ENCODE results near the gene LAG3. TPM values are rescaled to one million over a fixed set of nuclear protein-coding genes. Genes with fewer than 3 reads are reported as not detected.
"Not testable (repeated sequence)": the region's sequence is repeated elsewhere in the genome, so short reads cannot be mapped to it uniquely, and the experiment has no call there.

The LAG3 gene
- 1 to 10 TPM in 3 of 8 experiments, under 1 TPM in 5; 0.21 to 2.8 (median 0.66) TPM for total RNA-seq

- Histone ChIP-seq H3K27ac (no peak within 1 kb of the TSS), H3K4me3 (no peak within 1 kb of the TSS), H3K4me1 (replicated peaks in 1 of 2) (peaks cover 30 to 39% of the 10 kb centered on the region in 2 donors)
- no peak for ATAC-seq (replicated peaks in 6 of 8)
- in situ Hi-C loops (cut with MboI; ENCODE audit: low pct_unique_long_range_greater_than_20kb in 2 of 9, low sequenced_read_pairs in 9 of 9, unreplicated experiment in 9 of 9), result no loop called here
- 50% methylated on average over 2 of the region's 15 CpGs; no CpG with 5 or more reads in 9 of the 10 experiments for WGBS, 10 experiments
Observed at GRCh38 chr12:6772331-6772695, at the start of gene LAG3. LAG3 (plus strand) TSS chr12:6772520; CDS start chr12:6772853, 333 bp downstream.

- 72 to 97% (median 87%) methylated on average over 2 to 3 of the region's 3 CpGs for WGBS, 10 experiments
- H3K27ac ChIP-seq, result no peak overlapping the region
- peak overlapping the region in 2 of 5 donors; percentile 47 to 56 for H3K4me3 ChIP-seq
- peaks cover 10% of the 10 kb centered on the region in 2 donors for H3K4me1 ChIP-seq (replicated peaks in 1 of 2)
- in situ Hi-C loops (cut with MboI; ENCODE audit: low pct_unique_long_range_greater_than_20kb in 2 of 9, low sequenced_read_pairs in 9 of 9, unreplicated experiment in 9 of 9), result no loop called here
- no peak for ATAC-seq (replicated peaks in 6 of 8)
Observed at GRCh38 chr12:6722863-6723262, 49.5 kb upstream of the LAG3 start.

GRCh38 chr12:6723607-6724408 lies 48.5 kb upstream of the LAG3 start, which contains the start of gene COPS7A:
COPS7A (plus strand) TSS chr12:6724046; CDS start chr12:6724657, 611 bp downstream.
- 0 to 10% (median 2%) methylated on average over 2 to 27 of the region's 49 CpGs for WGBS, 10 experiments
- H3K27ac ChIP-seq, result peak within 1 kb of the TSS; percentile 89 to 91
- H3K4me3 ChIP-seq, result peak within 1 kb of the TSS; percentile 42 to 56 (median 47)
- in situ Hi-C loops (cut with MboI; ENCODE audit: low pct_unique_long_range_greater_than_20kb in 2 of 9, low sequenced_read_pairs in 9 of 9, unreplicated experiment in 9 of 9), result no loop called here
- H3K4me1 ChIP-seq (replicated peaks in 1 of 2), result peaks cover 10% of the 10 kb centered on the region in 2 donors
- ATAC-seq (replicated peaks in 6 of 8), result peak; percentile 93 to 97 (median 96)

GRCh38 chr12:6724409-6724797 lies 47.9 kb upstream of the LAG3 start:
- peaks cover 10% of the 10 kb centered on the region in 2 donors for H3K4me1 ChIP-seq (replicated peaks in 1 of 2)
- ATAC-seq (replicated peaks in 6 of 8), result peak in 7 of 8 experiments; percentile 4 to 33 (median 25)
- 0 to 70% (median 0%) methylated on average over 1 to 6 of the region's 10 CpGs; no CpG with 5 or more reads in 5 of the 10 experiments for WGBS, 10 experiments
- H3K4me3 ChIP-seq, result peak overlapping the region; percentile 42 to 56 (median 47)
- in situ Hi-C loops (cut with MboI; ENCODE audit: low pct_unique_long_range_greater_than_20kb in 2 of 9, low sequenced_read_pairs in 9 of 9, unreplicated experiment in 9 of 9), result no loop called here
- H3K27ac ChIP-seq, result peak overlapping the region; percentile 89 to 91

- ATAC-seq (replicated peaks in 6 of 8), result no peak
- peak overlapping the region; percentile 89 to 91 for H3K27ac ChIP-seq
- in situ Hi-C loops (cut with MboI; ENCODE audit: low pct_unique_long_range_greater_than_20kb in 2 of 9, low sequenced_read_pairs in 9 of 9, unreplicated experiment in 9 of 9), result loop anchor here in 1 of 9 experiments (25.0 kb wide), 1 partner anchor 112 kb away; the partner anchor contains the start of genes GNB3 and P3H3
- WGBS, 10 experiments, result 67 to 100% (median 77%) methylated on average over 1 to 6 of the region's 7 CpGs; no CpG with 5 or more reads in 4 of the 10 experiments
- peaks cover 10% of the 10 kb centered on the region in 2 donors for H3K4me1 ChIP-seq (replicated peaks in 1 of 2)
- peak overlapping the region in 1 of 5 donors; percentile 47 for H3K4me3 ChIP-seq
Observed at GRCh38 chr12:6725350-6725749, 47.0 kb upstream of the LAG3 start.

- H3K27ac ChIP-seq, result no peak overlapping the region
- H3K4me1 ChIP-seq (replicated peaks in 1 of 2), result peaks cover 10% of the 10 kb centered on the region in 2 donors
- WGBS, 10 experiments, result 90 to 100% (median 91%) methylated on average over 1 to 10 of the region's 18 CpGs; no CpG with 5 or more reads in 6 of the 10 experiments
- in situ Hi-C loops (cut with MboI; ENCODE audit: low pct_unique_long_range_greater_than_20kb in 2 of 9, low sequenced_read_pairs in 9 of 9, unreplicated experiment in 9 of 9), result loop anchor here in 1 of 9 experiments (25.0 kb wide), 1 partner anchor 108 kb away; the partner anchor contains the start of genes GNB3 and P3H3
- no peak for ATAC-seq (replicated peaks in 6 of 8)
- H3K4me3 ChIP-seq, result no peak overlapping the region
Observed at GRCh38 chr12:6729186-6729585, 43.1 kb upstream of the LAG3 start.

- 80 to 100% (median 95%) methylated on average over 1 to 6 of the region's 8 CpGs; no CpG with 5 or more reads in 3 of the 10 experiments for WGBS, 10 experiments
- ATAC-seq (replicated peaks in 6 of 8), result no peak
- no peak overlapping the region for H3K4me3 ChIP-seq
- in situ Hi-C loops (cut with MboI; ENCODE audit: low pct_unique_long_range_greater_than_20kb in 2 of 9, low sequenced_read_pairs in 9 of 9, unreplicated experiment in 9 of 9), result loop anchor here in 1 of 9 experiments (25.0 kb wide), 1 partner anchor 107 kb away; the partner anchor contains the start of genes GNB3 and P3H3
- H3K27ac ChIP-seq, result no peak overlapping the region
- peaks cover 4 to 5% of the 10 kb centered on the region in 2 donors for H3K4me1 ChIP-seq (replicated peaks in 1 of 2)
Observed at GRCh38 chr12:6730169-6730568, 42.2 kb upstream of the LAG3 start.

- H3K4me3 ChIP-seq, result no peak overlapping the region
- in situ Hi-C loops (cut with MboI; ENCODE audit: low pct_unique_long_range_greater_than_20kb in 2 of 9, low sequenced_read_pairs in 9 of 9, unreplicated experiment in 9 of 9), result loop anchor here in 1 of 9 experiments (25.0 kb wide), 1 partner anchor 103 kb away; the partner anchor contains the start of genes GNB3 and P3H3
- no peak overlapping the region for H3K27ac ChIP-seq
- no peak for ATAC-seq (replicated peaks in 6 of 8)
- H3K4me1 ChIP-seq (replicated peaks in 1 of 2), result peaks cover 3 to 4% of the 10 kb centered on the region in 2 donors
- 70 to 100% (median 91%) methylated on average over 1 to 8 of the region's 10 CpGs; no CpG with 5 or more reads in 2 of the 10 experiments for WGBS, 10 experiments
Observed at GRCh38 chr12:6734506-6735387, 37.6 kb upstream of the LAG3 start.

- WGBS, 10 experiments, result 0 to 100% (median 27%) methylated on average over 1 to 7 of the region's 8 CpGs; no CpG with 5 or more reads in 1 of the 10 experiments
- Histone ChIP-seq H3K27ac (no peak overlapping the region), H3K4me1 (replicated peaks in 1 of 2) (peaks cover 3 to 4% of the 10 kb centered on the region in 2 donors), H3K4me3 (no peak overlapping the region)
- in situ Hi-C loops (cut with MboI; ENCODE audit: low pct_unique_long_range_greater_than_20kb in 2 of 9, low sequenced_read_pairs in 9 of 9, unreplicated experiment in 9 of 9), result loop anchor here in 1 of 9 experiments (25.0 kb wide), 1 partner anchor 102 kb away; the partner anchor contains the start of genes GNB3 and P3H3
- peak; percentile 94 to 97 (median 96) for ATAC-seq (replicated peaks in 6 of 8)
Observed at GRCh38 chr12:6735448-6736191, 36.7 kb upstream of the LAG3 start.

- Histone ChIP-seq H3K27ac (no peak overlapping the region), H3K4me3 (no peak overlapping the region), H3K4me1 (replicated peaks in 1 of 2) (peaks cover 6 to 7% of the 10 kb centered on the region in 2 donors)
- WGBS, 10 experiments, result 76 to 100% (median 89%) methylated on average over 4 to 5 of the region's 5 CpGs
- in situ Hi-C loops (cut with MboI; ENCODE audit: low pct_unique_long_range_greater_than_20kb in 2 of 9, low sequenced_read_pairs in 9 of 9, unreplicated experiment in 9 of 9), result loop anchor here in 1 of 9 experiments (25.0 kb wide), 1 partner anchor 101 kb away; the partner anchor contains the start of genes GNB3 and P3H3
- ATAC-seq (replicated peaks in 6 of 8), result no peak
Observed at GRCh38 chr12:6736754-6737153, 35.6 kb upstream of the LAG3 start.

- WGBS, 10 experiments, result 9 to 100% (median 60%) methylated on average over 1 to 4 of the region's 12 CpGs; no CpG with 5 or more reads in 5 of the 10 experiments
- not testable (repeated sequence) for H3K4me3 ChIP-seq; H3K4me1 ChIP-seq (replicated peaks in 1 of 2); ATAC-seq (replicated peaks in 6 of 8)
- peak overlapping the region; percentile 60 to 61 for H3K27ac ChIP-seq
- in situ Hi-C loops (cut with MboI; ENCODE audit: low pct_unique_long_range_greater_than_20kb in 2 of 9, low sequenced_read_pairs in 9 of 9, unreplicated experiment in 9 of 9), result loop anchor here in 1 of 9 experiments (25.0 kb wide), 1 partner anchor 95 kb away; the partner anchor contains the start of genes GNB3 and P3H3
Observed at GRCh38 chr12:6742080-6742479, 30.2 kb upstream of the LAG3 start.
